ENCODE measurements around the gene NMBR. TPM values are rescaled to one million over a fixed set of nuclear protein-coding genes. Genes with fewer than 3 reads are reported as not detected.

The NMBR gene
- polyA plus RNA-seq (2013, experiment 1 of 2), result 0.03 TPM
- 0.03 TPM for polyA plus RNA-seq (2013, experiment 2 of 2)

DNA sequence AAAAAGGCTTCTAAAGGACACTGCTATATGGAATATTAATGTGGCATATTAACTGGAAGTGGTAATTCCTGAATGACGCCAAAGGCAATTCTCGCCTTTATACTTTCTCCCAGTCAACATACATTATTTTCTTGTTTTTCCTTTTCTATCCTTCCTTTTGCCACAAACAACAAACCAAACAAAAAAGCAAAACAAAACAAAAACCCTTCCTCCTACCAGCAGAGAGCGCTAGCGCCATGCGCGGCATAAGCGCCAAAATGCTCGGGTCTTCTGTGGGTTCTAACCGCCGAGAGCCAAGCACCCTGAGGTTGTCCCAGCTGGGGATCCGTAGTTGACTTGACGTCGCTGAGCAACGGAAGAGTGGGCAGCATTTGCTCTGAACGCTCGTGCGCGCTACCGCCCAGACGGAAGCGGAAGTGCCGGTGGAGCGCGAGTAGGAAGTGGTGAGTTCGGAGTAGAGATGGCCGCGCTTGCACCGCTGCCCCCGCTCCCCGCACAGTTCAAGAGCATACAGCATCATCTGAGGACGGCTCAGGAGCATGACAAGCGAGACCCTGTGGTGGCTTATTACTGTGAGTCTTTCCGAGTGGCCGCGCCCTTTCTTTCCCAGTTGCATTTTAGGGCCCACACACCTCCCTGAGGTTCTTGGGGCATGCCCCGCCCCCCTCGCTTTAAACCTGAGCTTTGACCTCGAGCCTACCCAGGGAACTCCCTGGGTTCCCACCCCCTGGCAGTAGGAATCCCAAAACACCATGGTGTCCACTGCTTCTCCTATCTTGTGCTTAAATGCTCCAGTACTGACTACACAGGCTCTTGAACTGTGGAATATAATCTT, at the start of gene NMBR, which contains the start of gene VTA1:
Gene NMBR, minus strand, starts transcription at position 295 of the 835 bp plus-strand sequence. CDS start 58,464 bp downstream, outside the sequence.
Gene VTA1, plus strand, starts transcription at position 436 of the 835 bp plus-strand sequence. Its CDS starts 25 bp downstream, at position 461.
- H3K79me1 ChIP-seq (ENCODE audit: low read length), result peaks cover 4% of the 10 kb centered on the region
- H3K4me1 ChIP-seq (ENCODE audit: control insufficient read depth, low read depth, low read length), result peaks cover 1% of the 10 kb centered on the region
- H3K9ac ChIP-seq (ENCODE audit: low read length), result peak within 1 kb of the TSS; percentile 81
- no peak within 1 kb of the TSS for H3K18ac ChIP-seq (ENCODE audit: low read length)
- no peak within 1 kb of the TSS for H2AK5ac ChIP-seq (ENCODE audit: low read length)
- peak within 1 kb of the TSS; percentile 90 for H3K56ac ChIP-seq (ENCODE audit: low read length)
- DNase-seq, result peak; percentile 100
- no peaks in the 10 kb centered on the region for H3K27me3 ChIP-seq (ENCODE audit: insufficient read depth, low read length, poor library complexity)
- H3K4me3 ChIP-seq (ENCODE audit: low read length), result peak within 1 kb of the TSS; percentile 91
- H3K4ac ChIP-seq (ENCODE audit: low read depth, low read length), result peak within 1 kb of the TSS; percentile 1
- H3K27ac ChIP-seq (ENCODE audit: low read depth, low read length), result no peak within 1 kb of the TSS
- no peak within 1 kb of the TSS for H2BK5ac ChIP-seq (ENCODE audit: low read length)
- peak within 1 kb of the TSS; percentile 69 for H3K4me2 ChIP-seq (ENCODE audit: low read length)
- peak within 1 kb of the TSS; percentile 97 for H4K8ac ChIP-seq (ENCODE audit: low read depth, low read length)
- H3K79me2 ChIP-seq (ENCODE audit: control insufficient read depth, insufficient read depth, low read length), result peaks cover 34% of the 10 kb centered on the region
- H2BK120ac ChIP-seq (ENCODE audit: low read depth, low read length), result no peak within 1 kb of the TSS
- no peak within 1 kb of the TSS for H4K5ac ChIP-seq (ENCODE audit: low read length)
- no peaks in the 10 kb centered on the region for H3K36me3 ChIP-seq (ENCODE audit: control insufficient read depth, insufficient read depth, low read length)
- no peak within 1 kb of the TSS for H3K23ac ChIP-seq (ENCODE audit: low read length)
- H2BK15ac ChIP-seq (replicated peaks; ENCODE audit: low read depth), result no peak within 1 kb of the TSS
- no CpG with 5 or more reads among the region's 38 CpGs for WGBS (ENCODE audit: extremely low coverage, insufficient coverage, low lambda C conversion rate)

DNA sequence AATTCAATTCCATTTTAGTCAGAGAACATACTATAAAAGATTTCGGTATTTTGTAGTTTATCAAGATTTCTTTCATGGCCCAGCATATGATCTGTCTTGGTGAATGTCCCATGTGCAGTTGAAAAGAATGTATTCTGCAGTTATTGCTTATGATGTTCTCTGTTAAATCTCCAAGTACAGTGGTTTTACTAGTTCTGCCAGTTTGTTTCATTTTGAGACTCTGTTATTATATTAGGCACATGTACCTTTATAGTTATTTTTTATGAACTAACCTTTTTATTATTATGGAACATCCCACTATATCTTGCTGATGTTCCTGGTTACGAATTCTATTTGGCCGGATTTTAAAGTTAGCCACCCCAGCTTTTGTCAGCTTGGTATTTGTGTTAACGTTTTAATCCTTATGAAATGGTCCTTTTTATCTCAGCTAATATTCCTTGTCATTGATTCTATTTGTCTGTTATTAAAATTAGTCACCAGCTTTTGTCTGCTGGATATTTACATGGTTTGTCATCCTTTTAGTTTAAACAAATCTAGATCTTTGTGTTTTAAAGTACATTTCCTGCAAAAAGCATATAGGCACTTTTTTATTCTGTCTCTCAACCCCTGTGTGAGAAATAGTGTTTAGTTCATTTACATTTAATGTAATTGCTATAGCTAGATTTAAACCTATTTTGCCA, 49.1 kb upstream of the NMBR start:
- H3K79me2 ChIP-seq (ENCODE audit: control insufficient read depth, insufficient read depth, low read length), result no peaks in the 10 kb centered on the region
- H4K5ac ChIP-seq (ENCODE audit: low read length), result no peak overlapping the region
- no peak overlapping the region for H4K8ac ChIP-seq (ENCODE audit: low read depth, low read length)
- H3K18ac ChIP-seq (ENCODE audit: low read length), result no peak overlapping the region
- WGBS (ENCODE audit: extremely low coverage, insufficient coverage, low lambda C conversion rate), result no CpG with 5 or more reads among the region's 4 CpGs
- no peak overlapping the region for H3K4me2 ChIP-seq (ENCODE audit: low read length)
- no peak overlapping the region for H2BK120ac ChIP-seq (ENCODE audit: low read depth, low read length)
- no peak overlapping the region for H3K27ac ChIP-seq (ENCODE audit: low read depth, low read length)
- H3K27me3 ChIP-seq (ENCODE audit: insufficient read depth, low read length, poor library complexity), result no peaks in the 10 kb centered on the region
- no peak overlapping the region for H3K4me3 ChIP-seq (ENCODE audit: low read length)
- H2BK5ac ChIP-seq (ENCODE audit: low read length), result no peak overlapping the region
- no peak for DNase-seq
- H3K9ac ChIP-seq (ENCODE audit: low read length), result no peak overlapping the region
- H3K4me1 ChIP-seq (ENCODE audit: control insufficient read depth, low read depth, low read length), result no peaks in the 10 kb centered on the region
- no peak overlapping the region for H3K4ac ChIP-seq (ENCODE audit: low read depth, low read length)
- peaks cover 1% of the 10 kb centered on the region for H3K79me1 ChIP-seq (ENCODE audit: low read length)
- H3K23ac ChIP-seq (ENCODE audit: low read length), result no peak overlapping the region
- no peak overlapping the region for H2BK15ac ChIP-seq (replicated peaks; ENCODE audit: low read depth)
- no peaks in the 10 kb centered on the region for H3K36me3 ChIP-seq (ENCODE audit: control insufficient read depth, insufficient read depth, low read length)
- H2AK5ac ChIP-seq (ENCODE audit: low read length), result no peak overlapping the region
- H3K56ac ChIP-seq (ENCODE audit: low read length), result no peak overlapping the region

DNA sequence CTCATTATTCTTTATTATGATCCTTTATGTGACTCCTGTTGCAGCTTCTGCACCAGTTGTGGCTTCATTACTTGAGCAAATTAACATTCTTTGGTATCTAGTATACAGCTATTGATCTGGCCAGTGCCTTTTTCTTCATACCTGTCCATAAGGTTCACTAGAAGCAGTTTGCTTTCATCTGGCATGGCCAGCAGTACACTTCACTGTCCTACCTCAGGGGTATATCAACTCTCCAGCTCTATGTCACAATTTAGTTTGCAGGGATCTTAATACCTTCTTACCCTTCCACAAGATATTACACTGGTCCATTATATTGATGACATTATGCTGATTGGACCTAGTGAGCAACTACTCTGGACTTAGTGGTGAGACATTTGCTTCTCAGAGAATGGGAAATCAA, 46.7 kb upstream of the NMBR start:
- Histone ChIP-seq H3K4ac (ENCODE audit: low read depth, low read length) (no peak overlapping the region), H3K79me1 (ENCODE audit: low read length) (peaks cover 1% of the 10 kb centered on the region), H3K79me2 (ENCODE audit: control insufficient read depth, insufficient read depth, low read length) (no peaks in the 10 kb centered on the region), H3K4me1 (ENCODE audit: control insufficient read depth, low read depth, low read length) (no peaks in the 10 kb centered on the region), H2AK5ac (ENCODE audit: low read length) (no peak overlapping the region), H3K27me3 (ENCODE audit: insufficient read depth, low read length, poor library complexity) (no peaks in the 10 kb centered on the region), H3K4me2 (ENCODE audit: low read length) (no peak overlapping the region), H3K56ac (ENCODE audit: low read length) (no peak overlapping the region), H3K27ac (ENCODE audit: low read depth, low read length) (no peak overlapping the region), H3K23ac (ENCODE audit: low read length) (no peak overlapping the region), H3K4me3 (ENCODE audit: low read length) (no peak overlapping the region), H2BK5ac (ENCODE audit: low read length) (no peak overlapping the region), H4K5ac (ENCODE audit: low read length) (no peak overlapping the region), H4K8ac (ENCODE audit: low read depth, low read length) (no peak overlapping the region), H3K18ac (ENCODE audit: low read length) (no peak overlapping the region), H2BK120ac (ENCODE audit: low read depth, low read length) (no peak overlapping the region), H2BK15ac (replicated peaks; ENCODE audit: low read depth) (no peak overlapping the region), H3K9ac (ENCODE audit: low read length) (no peak overlapping the region), H3K36me3 (ENCODE audit: control insufficient read depth, insufficient read depth, low read length) (no peaks in the 10 kb centered on the region)
- no peak for DNase-seq

DNA sequence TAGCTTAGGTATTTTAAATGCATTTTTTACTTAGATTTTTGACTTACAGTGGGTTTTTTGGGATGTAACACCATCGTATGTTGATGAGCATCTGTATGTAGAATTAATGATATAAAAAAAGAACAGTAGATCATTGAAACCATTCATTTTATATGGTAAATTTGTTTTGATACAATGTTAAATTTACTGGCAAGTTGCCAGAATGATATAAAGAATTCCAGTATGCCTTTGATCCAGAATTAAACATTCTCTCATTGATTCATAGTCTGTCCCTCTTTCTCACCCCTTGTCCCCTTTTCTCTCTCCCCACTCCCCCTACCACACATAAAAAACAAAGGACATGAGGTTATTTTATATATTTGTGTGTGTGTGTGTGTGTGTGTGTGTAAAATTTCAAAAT, 45.4 kb upstream of the NMBR start:
- WGBS (ENCODE audit: extremely low coverage, insufficient coverage, low lambda C conversion rate), result no CpG with 5 or more reads among the region's 1 CpG
- Histone ChIP-seq H2BK120ac (ENCODE audit: low read depth, low read length) (no peak overlapping the region), H3K27ac (ENCODE audit: low read depth, low read length) (no peak overlapping the region), H3K4me3 (ENCODE audit: low read length) (no peak overlapping the region), H3K56ac (ENCODE audit: low read length) (no peak overlapping the region), H3K4me1 (ENCODE audit: control insufficient read depth, low read depth, low read length) (no peaks in the 10 kb centered on the region), H2BK15ac (replicated peaks; ENCODE audit: low read depth) (no peak overlapping the region), H4K5ac (ENCODE audit: low read length) (no peak overlapping the region), H3K9ac (ENCODE audit: low read length) (no peak overlapping the region), H3K27me3 (ENCODE audit: insufficient read depth, low read length, poor library complexity) (no peaks in the 10 kb centered on the region), H3K79me1 (ENCODE audit: low read length) (peaks cover 1% of the 10 kb centered on the region), H2BK5ac (ENCODE audit: low read length) (no peak overlapping the region), H4K8ac (ENCODE audit: low read depth, low read length) (no peak overlapping the region), H3K79me2 (ENCODE audit: control insufficient read depth, insufficient read depth, low read length) (no peaks in the 10 kb centered on the region), H3K36me3 (ENCODE audit: control insufficient read depth, insufficient read depth, low read length) (no peaks in the 10 kb centered on the region), H3K18ac (ENCODE audit: low read length) (no peak overlapping the region), H3K23ac (ENCODE audit: low read length) (no peak overlapping the region), H2AK5ac (ENCODE audit: low read length) (no peak overlapping the region), H3K4ac (ENCODE audit: low read depth, low read length) (no peak overlapping the region), H3K4me2 (ENCODE audit: low read length) (no peak overlapping the region)
- no peak for DNase-seq

DNA sequence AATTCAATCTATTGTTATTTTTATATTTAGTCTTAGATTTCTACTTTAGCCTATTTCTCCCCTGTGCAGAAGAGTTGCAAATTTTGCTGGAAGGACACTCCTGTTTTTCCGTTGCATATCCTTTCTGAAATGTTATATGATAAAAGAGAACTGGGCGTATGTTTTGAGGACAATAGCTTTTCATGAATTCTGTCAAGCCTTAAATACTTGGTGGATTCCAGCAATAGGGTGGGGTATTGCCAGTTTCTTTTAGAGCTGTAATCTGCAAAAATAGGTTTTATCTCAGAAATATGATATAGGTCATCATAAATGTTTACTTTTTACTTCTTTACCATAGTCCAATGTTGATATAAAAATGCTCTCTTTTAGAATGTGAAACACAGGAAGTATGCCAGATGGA, 42.1 kb upstream of the NMBR start:
- H3K4ac ChIP-seq (ENCODE audit: low read depth, low read length), result no peak overlapping the region
- H3K23ac ChIP-seq (ENCODE audit: low read length), result no peak overlapping the region
- no peak overlapping the region for H2BK5ac ChIP-seq (ENCODE audit: low read length)
- H3K4me2 ChIP-seq (ENCODE audit: low read length), result no peak overlapping the region
- H4K8ac ChIP-seq (ENCODE audit: low read depth, low read length), result no peak overlapping the region
- no peak overlapping the region for H4K5ac ChIP-seq (ENCODE audit: low read length)
- no peaks in the 10 kb centered on the region for H3K27me3 ChIP-seq (ENCODE audit: insufficient read depth, low read length, poor library complexity)
- H2BK120ac ChIP-seq (ENCODE audit: low read depth, low read length), result no peak overlapping the region
- H3K79me1 ChIP-seq (ENCODE audit: low read length), result peaks cover 1% of the 10 kb centered on the region
- H3K36me3 ChIP-seq (ENCODE audit: control insufficient read depth, insufficient read depth, low read length), result no peaks in the 10 kb centered on the region
- no peak overlapping the region for H2AK5ac ChIP-seq (ENCODE audit: low read length)
- H3K4me3 ChIP-seq (ENCODE audit: low read length), result no peak overlapping the region
- no peak overlapping the region for H3K18ac ChIP-seq (ENCODE audit: low read length)
- H3K56ac ChIP-seq (ENCODE audit: low read length), result no peak overlapping the region
- no peak overlapping the region for H2BK15ac ChIP-seq (replicated peaks; ENCODE audit: low read depth)
- no peaks in the 10 kb centered on the region for H3K4me1 ChIP-seq (ENCODE audit: control insufficient read depth, low read depth, low read length)
- no peak overlapping the region for H3K27ac ChIP-seq (ENCODE audit: low read depth, low read length)
- no peak overlapping the region for H3K9ac ChIP-seq (ENCODE audit: low read length)
- no CpG with 5 or more reads among the region's 2 CpGs for WGBS (ENCODE audit: extremely low coverage, insufficient coverage, low lambda C conversion rate)
- no peaks in the 10 kb centered on the region for H3K79me2 ChIP-seq (ENCODE audit: control insufficient read depth, insufficient read depth, low read length)
- no peak for DNase-seq

All from mesendoderm (in vitro differentiated cells).